Pancreas (tissue), 10 donors: ENCODE measurements around the gene BCL2L14. TPM values are rescaled to one million over a fixed set of nuclear protein-coding genes. Genes with fewer than 3 reads are reported as not detected.
A peak's percentile ranks its signal among the peaks of the same experiment; 100 is the strongest.

Experiments used
- ATAC-seq, 4 donors: fragments of 200-7000 bp; cut with Tn5 transposase; one replicate each; pipeline versions ENCODE4 v1.8.0 to v1.9.1; 2020; ENCODE audit warnings: mild to moderate bottlenecking in 4 of 4, moderate library complexity in 4 of 4
- DNase-seq, 6 donors: peaks; one replicate each; pipeline ENCODE4 v3.0.0-alpha.2; 2020
- FAIRE-seq: peaks from 2 replicates; lab custom pipeline; 2012; peaks lifted over from hg19 to GRCh38; lab: Jason Lieb, UNC
- H3K27ac ChIP-seq, 4 donors: fragments of 200-600 bp; sonication (generic); 1 replicate in 3 of 4; 2 replicates in 1 of 4; pipeline versions ENCODE4 v1.5.0 to v1.8.0; 2020
- H3K27me3 ChIP-seq, 4 donors: fragments of 200-600 bp; one replicate each; pipeline ENCODE4 v1.8.0; 2021
- H3K36me3 ChIP-seq, 3 donors: fragments of 200-600 bp; sonication (generic) in 1 of 3; one replicate each; pipeline versions ENCODE4 v1.5.0 to v1.8.0; 2020 to 2021
- H3K4me1 ChIP-seq, 3 donors: fragments of 200-600 bp; one replicate each; pipeline ENCODE4 v1.8.0; 2021
- H3K4me3 ChIP-seq, 4 donors: fragments of 200-600 bp; sonication (generic) in 2 of 4; one replicate each; pipeline versions ENCODE4 v1.5.0 to v1.8.0; 2020 to 2021
- H3K9me3 ChIP-seq, 4 donors: fragments of 200-600 bp; one replicate each; pipeline ENCODE4 v1.8.0; 2021
- CTCF ChIP-seq, 4 donors: fragments of 200-600 bp; sonication (generic) in 3 of 4; IDR thresholded peaks; one replicate each; pipeline versions ENCODE4 v1.5.0 to v1.8.0; 2021; ENCODE audit warnings: antibody characterized with exemption in 4 of 4
- WGBS, 2 donors: extraction: QIAGEN DNeasy Blood & Tissue Kit; methylation state at CpG; one replicate each; pipeline ENCODE4 v1.1.7; 2013; 5-methylcytosine and 5-hydroxymethylcytosine counted together
- intact Hi-C, 3 donors: fragments of 100-400 bp; cut with DNase I; formaldehyde crosslinking; loops; one replicate each; pipeline versions ENCODE4 v1.11.1 to v1.14.2; 2022
- polyA plus RNA-seq, 2 donors: library from polyadenylated mRNA; stranded (reverse); fragments of 200-250 nt; gene quantifications; one replicate each; pipeline ENCODE4 v1.2.3, GENCODE V29; 2013
- total RNA-seq, 6 donors: library from RNA; stranded (reverse); fragmentation: NEBNext Ultra II Directional in 4 of 6; extraction: Animal tissue kit (Norgen Biotek cat#: 25700) in 4 of 6; gene quantifications; one replicate each; pipeline versions ENCODE4 v1.2.1 to v1.2.4, GENCODE V29; 2021 to 2023
- donor health status: healthy with polysubstance abuse.
- donor health status: DM: no; HTN: no; CAD: no; lungs with moderate emphysema.
- donor health status: DM: no; HTN: no; CAD: no.
- donor health status: control.
- donor health status: control.
- donor health status: Bipolar disorder and iron deficiency.
- donor health status: DM: yes; HTN: yes; CAD: no.
- donor health status: DM: no; HTN: no; CAD: no.
- donor health status: DM: no; HTN: no; CAD: no.
- donor health status: DM: yes; HTN: yes; CAD: no.

Gene BCL2L14
- total and polyA plus RNA-seq, 8 donors, result 2.0 to 5.4 (median 4.1) TPM

GRCh38 chr12:12088761-12089160 is 18.0 kb downstream of the BCL2L14 start:
- 88 to 96% methylated on average over 9 of the region's 9 CpGs for WGBS, 2 donors
- Histone ChIP-seq H3K27ac (no peak overlapping the region), H3K9me3 (no peaks in the 10 kb centered on the region), H3K36me3 (no peaks in the 10 kb centered on the region), H3K4me3 (no peak overlapping the region), H3K4me1 (no peaks in the 10 kb centered on the region), H3K27me3 (no peaks in the 10 kb centered on the region)
- intact Hi-C loops, result no loop called here
- ATAC-seq (no peak), DNase-seq (no peak), FAIRE-seq (no peak)
- TF ChIP-seq CTCF (IDR thresholded peaks at IDR 0.05), result no peak

GRCh38 chr12:12091071-12091470 is 20.3 kb downstream of the BCL2L14 start:
- Histone ChIP-seq H3K27me3 (no peaks in the 10 kb centered on the region), H3K27ac (no peak overlapping the region), H3K4me1 (no peaks in the 10 kb centered on the region), H3K9me3 (no peaks in the 10 kb centered on the region), H3K36me3 (no peaks in the 10 kb centered on the region), H3K4me3 (no peak overlapping the region)
- no peak for DNase-seq
- WGBS, 2 donors, result 89 to 95% methylated on average over 3 of the region's 3 CpGs
- no peak for FAIRE-seq
- ATAC-seq, result no peak
- intact Hi-C loops, result no loop called here
- TF ChIP-seq CTCF (IDR thresholded peaks at IDR 0.05), result no peak

- WGBS, 2 donors, result 63 to 66% methylated on average over 14 of the region's 14 CpGs
- no peaks in the 10 kb centered on the region for H3K4me1 ChIP-seq
- H3K4me3 ChIP-seq, result no peak overlapping the region
- FAIRE-seq (no peak), DNase-seq (peak in 3 of 6 donors; percentile 26 to 67 (median 36)), ATAC-seq (peak in 3 of 4 donors; percentile 23 to 67 (median 52))
- H3K9me3 ChIP-seq, result no peaks in the 10 kb centered on the region
- H3K27ac ChIP-seq, result no peak overlapping the region
- intact Hi-C loops, result no loop called here
- no peaks in the 10 kb centered on the region for H3K27me3 ChIP-seq
- H3K36me3 ChIP-seq, result no peaks in the 10 kb centered on the region
- TF ChIP-seq CTCF (IDR thresholded peaks at IDR 0.05), result no peak
Measured at GRCh38 chr12:12091977-12092663, 21.4 kb downstream of the BCL2L14 start.

- intact Hi-C loops, result no loop called here
- FAIRE-seq, result no peak
Measured at GRCh38 chr12:12094481-12094880, 23.7 kb downstream of the BCL2L14 start.

More at GRCh38 chr12:12094481-12094880, 23.7 kb downstream of the BCL2L14 start:
- H3K4me1 ChIP-seq, result no peaks in the 10 kb centered on the region
- H3K4me3 ChIP-seq, result no peak overlapping the region
- no peaks in the 10 kb centered on the region for H3K9me3 ChIP-seq
- no peak overlapping the region for H3K27ac ChIP-seq
- no peak for ATAC-seq
- TF ChIP-seq CTCF (IDR thresholded peaks at IDR 0.05), result no peak
- H3K36me3 ChIP-seq, result no peaks in the 10 kb centered on the region
- 85 to 87% methylated on average over 4 of the region's 4 CpGs for WGBS, 2 donors
- no peak for DNase-seq
- no peaks in the 10 kb centered on the region for H3K27me3 ChIP-seq
